ELR (cell line): Measurements from ENCODE around the gene SNRNP40.
A peak's percentile ranks its signal among the peaks of the same experiment; 100 is the strongest.
"Not testable (repeated sequence)": the region's sequence is repeated elsewhere in the genome, so short reads cannot be mapped to it uniquely, and the experiment has no call there.

Experiments
- DNase-seq: peaks from one replicate; pipeline ENCODE4 v3.0.0-alpha.2; 2015; ENCODE audit warnings: low read depth

The SNRNP40 gene

GRCh38 chr1:31282426-31282825 lies 14.2 kb downstream of the SNRNP40 start:
- not testable (repeated sequence) for DNase-seq

GRCh38 chr1:31273619-31274018 lies 23.0 kb downstream of the SNRNP40 start:
- DNase-seq: no peak

GRCh38 chr1:31272369-31272768 lies 24.2 kb downstream of the SNRNP40 start:
- DNase-seq: no peak

- no peak for DNase-seq
These were observed 30.0 kb downstream of the SNRNP40 start for GRCh38 chr1:31266547-31266946.

GRCh38 chr1:31264790-31265386 lies 31.7 kb downstream of the SNRNP40 start:
- DNase-seq: no peak

GRCh38 chr1:31263408-31263807 lies 33.2 kb downstream of the SNRNP40 start:
- no peak for DNase-seq

GRCh38 chr1:31262393-31262792 lies 34.2 kb downstream of the SNRNP40 start:
- DNase-seq: not testable (repeated sequence)

GRCh38 chr1:31261916-31262315 lies 34.7 kb downstream of the SNRNP40 start:
- no peak for DNase-seq

GRCh38 chr1:31259746-31260145 lies 36.8 kb downstream of the SNRNP40 start:
- no peak for DNase-seq

- DNase-seq: no peak
These were observed 38.0 kb downstream of the SNRNP40 start for GRCh38 chr1:31258581-31258980.

- no peak for DNase-seq
These were observed 39.4 kb downstream of the SNRNP40 start for GRCh38 chr1:31257213-31257612.

GRCh38 chr1:31249854-31250253 lies 46.7 kb downstream of the SNRNP40 start:
- no peak for DNase-seq

GRCh38 chr1:31248276-31248675 lies 48.3 kb downstream of the SNRNP40 start:
- DNase-seq: peak; percentile 34

- peak; percentile 76 for DNase-seq
These were observed 52.3 kb downstream of the SNRNP40 start for GRCh38 chr1:31244326-31244725.

GRCh38 chr1:31243501-31244286 lies 52.9 kb downstream of the SNRNP40 start:
- DNase-seq: peak; percentile 59

GRCh38 chr1:31241321-31241720 lies 55.3 kb downstream of the SNRNP40 start:
- no peak for DNase-seq

GRCh38 chr1:31239653-31240241 lies 56.8 kb downstream of the SNRNP40 start, which contains the start of gene NKAIN1:
Gene NKAIN1 (minus strand): TSS chr1:31239887. CDS start chr1:31239547, 340 bp downstream.
- peak; percentile 49 for DNase-seq

- peak; percentile 22 for DNase-seq
These were observed 57.5 kb downstream of the SNRNP40 start for GRCh38 chr1:31238986-31239613.

GRCh38 chr1:31238612-31238985 lies 58.0 kb downstream of the SNRNP40 start:
- no peak for DNase-seq

GRCh38 chr1:31234870-31235269 lies 61.7 kb downstream of the SNRNP40 start:
- DNase-seq: no peak

- DNase-seq: no peak
These were observed 62.4 kb downstream of the SNRNP40 start for GRCh38 chr1:31234123-31234708.

GRCh38 chr1:31232689-31233088 lies 63.9 kb downstream of the SNRNP40 start:
- no peak for DNase-seq
